Upper lobe of left lung (tissue), 6 donors: ENCODE results near the gene RAVER2. TPM values are rescaled to one million over a fixed set of nuclear protein-coding genes. Genes with fewer than 3 reads are reported as not detected.
A peak's percentile ranks its signal among the peaks of the same experiment; 100 is the strongest.

ENCODE experiments used
- ATAC-seq, 2 donors: fragments of 200-7000 bp; cut with Tn5 transposase; one replicate each; pipeline ENCODE4 v1.9.1; 2022; ENCODE audit warnings: mild to moderate bottlenecking in 2 of 2, moderate library complexity in 2 of 2; ENCODE audit not compliant: low FRiP score in 2 of 2
- DNase-seq, 2 donors: peaks; one replicate each; pipeline ENCODE4 v3.0.0-alpha.2; 2019 to 2020
- H3K27ac ChIP-seq, 4 donors: fragments of 200-600 bp; sonication (generic); one replicate each; pipeline ENCODE4 v1.5.1; 2016 to 2019
- H3K27me3 ChIP-seq, 4 donors: fragments of 200-600 bp; sonication (generic); one replicate each; pipeline ENCODE4 v1.5.1; 2017 to 2019
- H3K36me3 ChIP-seq, 4 donors: fragments of 200-600 bp; sonication (generic); one replicate each; pipeline ENCODE4 v1.5.1; 2016 to 2019
- H3K4me1 ChIP-seq, 4 donors: fragments of 200-600 bp; sonication (generic); one replicate each; pipeline ENCODE4 v1.5.1; 2018 to 2019
- H3K4me3 ChIP-seq, 4 donors: fragments of 200-600 bp; sonication (generic); one replicate each; pipeline ENCODE4 v1.5.1; 2017 to 2019; ENCODE audit warnings: mild to moderate bottlenecking in 2 of 4, moderate library complexity in 1 of 4
- H3K9me3 ChIP-seq, 4 donors: fragments of 200-600 bp; sonication (generic); one replicate each; pipeline ENCODE4 v1.5.1; 2018 to 2019
- CTCF ChIP-seq, 6 experiments: fragments of 450-650 bp in 4 of 6; fragments of 200-600 bp in 2 of 6; sonication (generic) in 2 of 6; IDR thresholded peaks; one replicate each; pipeline ENCODE4 v1.5.1; 2016 to 2019; ENCODE audit warnings: antibody characterized with exemption in 6 of 6
- EP300 ChIP-seq, 4 donors: sonication (generic); formaldehyde crosslinking; IDR thresholded peaks; one replicate each; pipeline ENCODE4 v1.5.1; 2017; ENCODE audit warnings: antibody characterized with exemption in 4 of 4, control low read depth in 2 of 4
- POLR2A ChIP-seq, 4 donors: fragments of 450-650 bp; IDR thresholded peaks; one replicate each; pipeline ENCODE4 v1.5.1; 2016 to 2017; ENCODE audit warnings: antibody characterized with exemption in 4 of 4, mild to moderate bottlenecking in 2 of 4
- POLR2AphosphoS5 ChIP-seq, 2 donors: sonication (generic); formaldehyde crosslinking; IDR thresholded peaks; one replicate each; pipeline ENCODE4 v1.5.1; 2017; ENCODE audit warnings: antibody characterized with exemption in 2 of 2
- WGBS, 2 donors: methylation state at CpG; one replicate each; pipeline ENCODE4 v1.1.5; 2017 to 2018; 5-methylcytosine and 5-hydroxymethylcytosine counted together
- total RNA-seq, 6 donors: library from RNA; depleted of rRNA in 4 of 6; stranded (reverse); fragments of >200 nt in 4 of 6; gene quantifications; one replicate each; pipeline versions ENCODE4 v1.1.0 to v1.2.1, GENCODE V29; 2016 to 2021
- donor health status: DM: no; HTN: no; CAD: no; lungs with moderate emphysema.
- donor health status: DM: no; HTN: yes; CAD: no; lungs with severe emphysema.

Gene RAVER2
- total RNA-seq, 6 donors from 2014 or later = 7.3 to 15.0 (median 9.1) TPM

DNA sequence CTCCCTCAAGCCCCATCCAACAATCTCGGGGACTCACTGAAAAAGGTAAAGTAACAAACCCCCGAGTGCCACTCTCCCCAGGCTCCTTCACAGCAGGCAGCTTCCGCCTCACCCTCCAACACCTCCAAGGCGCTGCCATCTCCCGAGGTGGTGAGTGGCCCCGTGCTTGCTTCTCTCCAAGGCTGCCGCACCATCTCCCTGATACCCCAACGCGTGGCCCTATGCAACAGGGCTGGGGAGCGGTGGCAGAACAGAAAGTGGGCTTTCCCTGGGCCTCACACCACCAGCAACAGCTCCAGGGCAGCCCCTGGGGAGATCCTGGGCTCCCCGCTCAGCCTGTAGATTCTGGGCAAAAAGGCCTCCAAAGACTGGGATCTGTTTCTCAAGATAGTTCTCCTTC lies 105.1 kb downstream of the RAVER2 start:
- H3K27ac ChIP-seq = no peak overlapping the region
- WGBS, 2 donors = 93 to 96% methylated on average over 6 to 11 of the region's 11 CpGs
- H3K36me3 ChIP-seq = peaks cover 22 to 100% (median 83%) of the 10 kb centered on the region in 4 donors
- TF ChIP-seq POLR2A (IDR thresholded peaks at IDR 0.05) = no peak
- TF ChIP-seq POLR2AphosphoS5 (IDR thresholded peaks at IDR 0.05) = no peak
- no peak for TF ChIP-seq EP300 (IDR thresholded peaks at IDR 0.05)
- no peak for TF ChIP-seq CTCF (IDR thresholded peaks at IDR 0.05)
- ATAC-seq = no peak
- no peaks in the 10 kb centered on the region for H3K4me1 ChIP-seq
- H3K4me3 ChIP-seq = no peak overlapping the region
- H3K9me3 ChIP-seq = no peaks in the 10 kb centered on the region
- H3K27me3 ChIP-seq = no peaks in the 10 kb centered on the region
- peak in 1 of 2 donors; percentile 34 for DNase-seq

GRCh38 chr1:64850846-64851245 lies 106.0 kb downstream of the RAVER2 start:
- ATAC-seq (no peak), DNase-seq (peak in 1 of 2 donors; percentile 72)
- 88 to 95% methylated on average over 9 to 10 of the region's 10 CpGs for WGBS, 2 donors
- H3K4me1 ChIP-seq = no peaks in the 10 kb centered on the region
- peaks cover 22 to 100% (median 81%) of the 10 kb centered on the region in 4 donors for H3K36me3 ChIP-seq
- no peaks in the 10 kb centered on the region for H3K27me3 ChIP-seq
- TF ChIP-seq CTCF (IDR thresholded peaks at IDR 0.05) (no peak), POLR2A (IDR thresholded peaks at IDR 0.05) (no peak), EP300 (IDR thresholded peaks at IDR 0.05) (no peak), POLR2AphosphoS5 (IDR thresholded peaks at IDR 0.05) (no peak)
- H3K9me3 ChIP-seq = no peaks in the 10 kb centered on the region
- no peak overlapping the region for H3K27ac ChIP-seq
- no peak overlapping the region for H3K4me3 ChIP-seq

DNA sequence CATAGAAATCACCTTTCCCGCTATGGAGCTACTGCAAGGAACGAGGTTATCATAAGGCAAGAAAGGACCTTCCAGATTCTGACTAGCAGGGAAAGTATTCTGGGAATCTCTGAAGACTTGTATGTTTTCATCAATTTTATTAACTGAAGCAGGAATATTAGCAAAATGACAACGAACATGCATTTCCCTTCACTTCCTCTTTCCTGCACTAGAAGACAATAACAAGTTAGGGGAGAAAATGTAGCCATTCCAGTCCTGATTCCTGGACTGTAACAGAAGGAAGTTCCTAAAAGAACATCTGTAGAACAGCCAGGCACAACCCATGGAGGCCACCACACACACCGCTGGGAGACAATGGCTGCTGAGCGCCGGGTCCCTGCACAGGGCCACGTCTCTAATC lies 106.8 kb downstream of the RAVER2 start:
- Histone ChIP-seq H3K9me3 (no peaks in the 10 kb centered on the region), H3K27ac (no peak overlapping the region), H3K4me3 (no peak overlapping the region), H3K36me3 (peaks cover 18 to 100% (median 77%) of the 10 kb centered on the region in 4 donors), H3K27me3 (no peaks in the 10 kb centered on the region), H3K4me1 (peaks cover 0 to 4% (median 0%) of the 10 kb centered on the region in 4 donors)
- WGBS, 2 donors = 78 to 83% methylated on average over 7 of the region's 7 CpGs
- TF ChIP-seq POLR2A (IDR thresholded peaks at IDR 0.05) = no peak
- no peak for TF ChIP-seq POLR2AphosphoS5 (IDR thresholded peaks at IDR 0.05)
- TF ChIP-seq CTCF (IDR thresholded peaks at IDR 0.05) = no peak
- no peak for TF ChIP-seq EP300 (IDR thresholded peaks at IDR 0.05)
- DNase-seq (no peak), ATAC-seq (no peak)

GRCh38 chr1:64854674-64855073 lies 109.8 kb downstream of the RAVER2 start:
- H3K27ac ChIP-seq = no peak overlapping the region
- peaks cover 0 to 5% (median 0%) of the 10 kb centered on the region in 4 donors for H3K4me1 ChIP-seq
- H3K9me3 ChIP-seq = no peaks in the 10 kb centered on the region
- WGBS, 2 donors = 95% methylated on average over 5 of the region's 5 CpGs
- no peak overlapping the region for H3K4me3 ChIP-seq
- TF ChIP-seq POLR2AphosphoS5 (IDR thresholded peaks at IDR 0.05) (no peak), EP300 (IDR thresholded peaks at IDR 0.05) (no peak), POLR2A (IDR thresholded peaks at IDR 0.05) (no peak)
- no peaks in the 10 kb centered on the region for H3K27me3 ChIP-seq
- DNase-seq (peak in 1 of 2 donors; percentile 20), ATAC-seq (no peak)
- peaks cover 25 to 100% (median 75%) of the 10 kb centered on the region in 4 donors for H3K36me3 ChIP-seq

- DNase-seq = no peak
- WGBS, 2 donors = 92 to 100% methylated on average over 6 to 8 of the region's 8 CpGs
- H3K36me3 ChIP-seq = peaks cover 21 to 97% (median 72%) of the 10 kb centered on the region in 4 donors
- H3K9me3 ChIP-seq = no peaks in the 10 kb centered on the region
- ATAC-seq = no peak
- H3K4me1 ChIP-seq = peaks cover 0 to 5% (median 0%) of the 10 kb centered on the region in 4 donors
- TF ChIP-seq POLR2AphosphoS5 (IDR thresholded peaks at IDR 0.05) (no peak), EP300 (IDR thresholded peaks at IDR 0.05) (no peak), POLR2A (IDR thresholded peaks at IDR 0.05) (no peak), CTCF (IDR thresholded peaks at IDR 0.05) (no peak)
- no peaks in the 10 kb centered on the region for H3K27me3 ChIP-seq
- H3K27ac ChIP-seq = no peak overlapping the region
- H3K4me3 ChIP-seq = no peak overlapping the region
Observed at GRCh38 chr1:64855557-64855956, 110.7 kb downstream of the RAVER2 start.
